Measurements from ENCODE around the gene CDH4.

The CDH4 gene

GRCh38 chr20:61535536-61535935, 283.5 kb downstream of the CDH4 start:
- no peak for DNase-seq (ENCODE audit: low spot score)
- no peak for TF ChIP-seq CTCF (IDR thresholded peaks at IDR 0.05; ENCODE audit: extremely low read depth, missing control alignments)

DNA sequence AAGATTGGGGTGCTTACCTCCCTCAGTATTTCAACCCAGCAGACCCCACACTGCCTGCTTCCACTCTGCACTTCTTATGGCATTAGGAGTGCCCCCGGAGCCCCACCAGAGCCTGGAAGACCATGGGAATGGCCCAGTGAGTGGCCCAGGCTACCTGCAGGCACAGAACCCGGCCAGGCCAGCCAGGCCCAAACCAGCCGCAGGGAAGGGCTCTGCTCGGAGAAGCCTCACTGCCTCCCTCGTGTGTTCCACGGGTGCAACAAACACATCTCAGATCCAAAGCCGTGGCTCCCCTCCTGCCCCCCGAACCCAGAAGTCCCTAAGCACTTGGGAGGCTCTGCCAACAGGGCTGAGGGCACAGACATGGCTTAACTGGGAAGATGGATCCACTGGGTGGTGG, 283.9 kb downstream of the CDH4 start:
- TF ChIP-seq CTCF (IDR thresholded peaks at IDR 0.05; ENCODE audit: extremely low read depth, missing control alignments) = no peak
- DNase-seq (ENCODE audit: low spot score) = no peak

GRCh38 chr20:61536671-61537070, 284.6 kb downstream of the CDH4 start:
- no peak for TF ChIP-seq CTCF (IDR thresholded peaks at IDR 0.05; ENCODE audit: extremely low read depth, missing control alignments)
- DNase-seq (ENCODE audit: low spot score) = no peak

GRCh38 chr20:61537239-61538182, 285.4 kb downstream of the CDH4 start:
- TF ChIP-seq CTCF (IDR thresholded peaks at IDR 0.05; ENCODE audit: extremely low read depth, missing control alignments) = no peak
- DNase-seq (ENCODE audit: low spot score) = no peak

- no peak for TF ChIP-seq CTCF (IDR thresholded peaks at IDR 0.05; ENCODE audit: extremely low read depth, missing control alignments)
- no peak for DNase-seq (ENCODE audit: low spot score)
Observed at GRCh38 chr20:61538183-61538942, 286.3 kb downstream of the CDH4 start.

DNA sequence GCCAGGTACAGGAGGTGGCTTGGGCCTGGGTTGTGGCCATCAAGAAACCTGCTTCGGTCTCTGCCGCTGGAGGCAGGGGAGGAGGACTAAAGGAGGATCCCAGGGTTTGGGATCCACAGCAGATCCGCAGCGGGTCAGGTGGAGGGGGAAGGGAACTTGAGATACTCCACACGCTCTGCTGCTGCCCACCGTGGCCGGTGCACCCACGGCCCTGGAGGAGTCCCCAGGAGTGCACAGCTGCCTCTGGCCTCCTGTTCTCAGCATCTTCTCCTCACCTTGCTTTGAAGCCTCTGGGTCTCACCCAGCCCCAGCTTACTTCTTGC, 286.8 kb downstream of the CDH4 start:
- no peak for DNase-seq (ENCODE audit: low spot score)
- no peak for TF ChIP-seq CTCF (IDR thresholded peaks at IDR 0.05; ENCODE audit: extremely low read depth, missing control alignments)

- no peak for TF ChIP-seq CTCF (IDR thresholded peaks at IDR 0.05; ENCODE audit: extremely low read depth, missing control alignments)
- DNase-seq (ENCODE audit: low spot score) = no peak
Observed at GRCh38 chr20:61539706-61540360, 287.8 kb downstream of the CDH4 start.

Data from GM20000 (cell line).